Fibroblast of lung (primary cell): ENCODE results near the gene SOWAHD.

Source experiments
- CTCF ChIP-seq, 2 donors: IDR thresholded peaks in 1 of 2; conservative IDR thresholded peaks in 1 of 2; 1 replicate in 1 of 2; 2 replicates in 1 of 2; pipeline ENCODE4 v1.5.1; 2011 to 2012; ENCODE audit warnings: low read length in 2 of 2, control low read depth in 1 of 2, inconsistent platforms in 1 of 2, low read depth in 1 of 2, mild to moderate bottlenecking in 1 of 2
- EZH2 ChIP-seq: IDR thresholded peaks from 2 replicates; pipeline ENCODE4 v1.5.1; 2012; ENCODE audit warnings: low read length, control low read depth, mild to moderate bottlenecking; ENCODE audit errors: missing control alignments

GRCh38 chrX:119755981-119756533 is 2.3 kb upstream of the SOWAHD start:
- TF ChIP-seq CTCF (conservative IDR thresholded peaks at IDR 0.05 in 1 of 2, IDR thresholded peaks at IDR 0.05 in 1 of 2; ENCODE audit: low read depth in 1 of 2, low read length in 2 of 2), result no peak
- TF ChIP-seq EZH2, result no peak
